ENCODE data around the gene NIPAL3. TPM values are rescaled to one million over a fixed set of nuclear protein-coding genes. Genes with fewer than 3 reads are reported as not detected.
A peak's percentile ranks its signal among the peaks of the same experiment; 100 is the strongest.

NIPAL3 gene
- total RNA-seq, 2 experiments from 2014 or later: 11.7 to 25.3 TPM

GRCh38 chr1:24369199-24369598, 46.4 kb upstream of the NIPAL3 start:
- Histone ChIP-seq H3K79me2 (ENCODE audit: insufficient read depth, low read depth, low read length) (no peaks in the 10 kb centered on the region), H3K4me3 (ENCODE audit: low read depth, low read length, poor library complexity, severe bottlenecking) (no peak overlapping the region), H3K27ac (ENCODE audit: low read depth, low read length, poor library complexity, severe bottlenecking) (no peak overlapping the region), H3K9me3 (ENCODE audit: low read length) (no peaks in the 10 kb centered on the region), H3K9me2 (ENCODE audit: insufficient read depth, low read length) (no peaks in the 10 kb centered on the region), H4K20me1 (ENCODE audit: insufficient read depth, low read length) (no peaks in the 10 kb centered on the region), H3K36me3 (ENCODE audit: insufficient read depth, low read length) (no peaks in the 10 kb centered on the region), H2AFZ (ENCODE audit: low read length) (no peak overlapping the region), H3K4me2 (ENCODE audit: low read length) (no peak overlapping the region), H3K4me1 (ENCODE audit: insufficient read depth, low read length, poor library complexity, severe bottlenecking) (peaks cover 23% of the 10 kb centered on the region)
- BruUV-seq (replicated peaks): no TSS peak
- DNase-seq (ENCODE audit: low spot score): no peak
- intact Hi-C loops (cut with micrococcal nuclease; ENCODE audit: unreplicated experiment): no loop called here
- CTCF ChIA-PET (ENCODE audit: unreplicated experiment): no interaction called here
- TF ChIP-seq, protein P1, sequence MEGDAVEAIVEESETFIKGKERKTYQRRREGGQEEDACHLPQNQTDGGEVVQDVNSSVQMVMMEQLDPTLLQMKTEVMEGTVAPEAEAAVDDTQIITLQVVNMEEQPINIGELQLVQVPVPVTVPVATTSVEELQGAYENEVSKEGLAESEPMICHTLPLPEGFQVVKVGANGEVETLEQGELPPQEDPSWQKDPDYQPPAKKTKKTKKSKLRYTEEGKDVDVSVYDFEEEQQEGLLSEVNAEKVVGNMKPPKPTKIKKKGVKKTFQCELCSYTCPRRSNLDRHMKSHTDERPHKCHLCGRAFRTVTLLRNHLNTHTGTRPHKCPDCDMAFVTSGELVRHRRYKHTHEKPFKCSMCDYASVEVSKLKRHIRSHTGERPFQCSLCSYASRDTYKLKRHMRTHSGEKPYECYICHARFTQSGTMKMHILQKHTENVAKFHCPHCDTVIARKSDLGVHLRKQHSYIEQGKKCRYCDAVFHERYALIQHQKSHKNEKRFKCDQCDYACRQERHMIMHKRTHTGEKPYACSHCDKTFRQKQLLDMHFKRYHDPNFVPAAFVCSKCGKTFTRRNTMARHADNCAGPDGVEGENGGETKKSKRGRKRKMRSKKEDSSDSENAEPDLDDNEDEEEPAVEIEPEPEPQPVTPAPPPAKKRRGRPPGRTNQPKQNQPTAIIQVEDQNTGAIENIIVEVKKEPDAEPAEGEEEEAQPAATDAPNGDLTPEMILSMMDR (conservative IDR thresholded peaks at IDR 0.05; ENCODE audit: low read length): no peak
- no peak for TF ChIP-seq EZH2phosphoT487 (IDR thresholded peaks at IDR 0.05; ENCODE audit: borderline replicate concordance, low read depth, low read length)
- POLR2A ChIA-PET: no interaction called here

DNA sequence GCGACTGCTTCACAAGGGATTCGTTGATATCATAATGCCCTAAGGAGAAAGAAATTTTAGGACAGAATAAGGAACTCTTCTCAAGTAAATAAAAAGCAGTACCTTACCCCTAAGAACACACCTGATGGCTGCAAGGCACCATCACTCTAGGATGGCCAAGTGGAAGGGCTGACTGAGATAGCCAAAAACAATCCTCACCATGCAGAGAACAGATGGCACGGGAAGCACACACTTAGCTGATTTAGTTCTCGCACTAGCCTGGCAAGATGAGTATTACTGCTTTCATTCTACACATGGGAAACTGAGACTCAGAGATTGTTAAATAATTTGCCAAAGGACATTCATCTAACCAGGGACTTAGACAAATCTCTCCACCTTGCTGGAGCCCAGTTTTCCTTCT, 45.8 kb upstream of the NIPAL3 start:
- DNase-seq (ENCODE audit: low spot score): no peak
- H3K9me2 ChIP-seq (ENCODE audit: insufficient read depth, low read length): no peaks in the 10 kb centered on the region
- no peaks in the 10 kb centered on the region for H4K20me1 ChIP-seq (ENCODE audit: insufficient read depth, low read length)
- ChIA-PET POLR2A (no interaction called here), CTCF (ENCODE audit: unreplicated experiment) (no interaction called here)
- intact Hi-C loops (cut with micrococcal nuclease; ENCODE audit: unreplicated experiment): no loop called here
- H2AFZ ChIP-seq (ENCODE audit: low read length): no peak overlapping the region
- H3K4me2 ChIP-seq (ENCODE audit: low read length): no peak overlapping the region
- TF ChIP-seq, protein P1 (conservative IDR thresholded peaks at IDR 0.05; ENCODE audit: low read length): no peak
- TF ChIP-seq EZH2phosphoT487 (IDR thresholded peaks at IDR 0.05; ENCODE audit: borderline replicate concordance, low read depth, low read length): no peak
- H3K9me3 ChIP-seq (ENCODE audit: low read length): no peaks in the 10 kb centered on the region
- H3K79me2 ChIP-seq (ENCODE audit: insufficient read depth, low read depth, low read length): no peaks in the 10 kb centered on the region
- no peaks in the 10 kb centered on the region for H3K36me3 ChIP-seq (ENCODE audit: insufficient read depth, low read length)
- H3K4me3 ChIP-seq (ENCODE audit: low read depth, low read length, poor library complexity, severe bottlenecking): no peak overlapping the region
- BruUV-seq (replicated peaks): no TSS peak
- H3K27ac ChIP-seq (ENCODE audit: low read depth, low read length, poor library complexity, severe bottlenecking): no peak overlapping the region
- peaks cover 23% of the 10 kb centered on the region for H3K4me1 ChIP-seq (ENCODE audit: insufficient read depth, low read length, poor library complexity, severe bottlenecking)

DNA sequence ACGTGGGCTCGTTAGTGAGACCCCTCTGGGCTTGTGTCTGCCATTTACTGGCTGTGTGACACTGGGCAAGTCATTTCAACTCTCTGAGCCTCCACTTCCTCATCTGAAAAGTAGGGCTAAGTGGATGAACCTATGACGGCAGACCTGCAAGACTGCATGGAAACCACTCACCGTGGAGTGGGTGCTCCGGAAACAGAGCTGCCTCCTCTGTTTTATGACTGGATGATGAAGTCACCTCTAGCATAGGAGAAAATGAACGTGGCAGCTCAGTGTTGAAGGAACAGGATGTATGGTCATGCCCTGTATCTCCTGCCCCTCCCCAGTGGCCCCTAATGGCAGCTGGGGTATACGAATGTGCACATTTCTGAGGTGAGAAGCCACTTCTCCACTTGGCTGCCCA, 42.6 kb upstream of the NIPAL3 start:
- H2AFZ ChIP-seq (ENCODE audit: low read length): peak overlapping the region; percentile 83
- no peaks in the 10 kb centered on the region for H4K20me1 ChIP-seq (ENCODE audit: insufficient read depth, low read length)
- peaks cover 23% of the 10 kb centered on the region for H3K4me1 ChIP-seq (ENCODE audit: insufficient read depth, low read length, poor library complexity, severe bottlenecking)
- ChIA-PET CTCF (ENCODE audit: unreplicated experiment) (no interaction called here), POLR2A (interaction anchor here (0.6 to 2.3 kb wide), 6 partner anchors 9 to 560 kb away, joined by 3 to 7 read pairs (median 4); no protein-coding TSS in a partner anchor)
- TF ChIP-seq, protein P1 (conservative IDR thresholded peaks at IDR 0.05; ENCODE audit: low read length): no peak
- no peak for TF ChIP-seq EZH2phosphoT487 (IDR thresholded peaks at IDR 0.05; ENCODE audit: borderline replicate concordance, low read depth, low read length)
- H3K9me3 ChIP-seq (ENCODE audit: low read length): no peaks in the 10 kb centered on the region
- peak overlapping the region; percentile 3 for H3K4me3 ChIP-seq (ENCODE audit: low read depth, low read length, poor library complexity, severe bottlenecking)
- no peaks in the 10 kb centered on the region for H3K9me2 ChIP-seq (ENCODE audit: insufficient read depth, low read length)
- H3K79me2 ChIP-seq (ENCODE audit: insufficient read depth, low read depth, low read length): no peaks in the 10 kb centered on the region
- peak; percentile 87 for DNase-seq (ENCODE audit: low spot score)
- H3K4me2 ChIP-seq (ENCODE audit: low read length): peak overlapping the region; percentile 51
- BruUV-seq (replicated peaks): no TSS peak
- peak overlapping the region; percentile 40 for H3K27ac ChIP-seq (ENCODE audit: low read depth, low read length, poor library complexity, severe bottlenecking)
- intact Hi-C loops (cut with micrococcal nuclease; ENCODE audit: unreplicated experiment): no loop called here
- no peaks in the 10 kb centered on the region for H3K36me3 ChIP-seq (ENCODE audit: insufficient read depth, low read length)
